HPDE6-E6E7 (cell line): ENCODE results near the gene IL17RD.
A peak's percentile ranks its signal among the peaks of the same experiment; 100 is the strongest.

Experiments used
- DNase-seq: peaks from one replicate; pipeline ENCODE4 v3.0.0; 2011; ENCODE audit warnings: missing footprints; ENCODE audit errors: extremely low spot score

Gene IL17RD

DNA sequence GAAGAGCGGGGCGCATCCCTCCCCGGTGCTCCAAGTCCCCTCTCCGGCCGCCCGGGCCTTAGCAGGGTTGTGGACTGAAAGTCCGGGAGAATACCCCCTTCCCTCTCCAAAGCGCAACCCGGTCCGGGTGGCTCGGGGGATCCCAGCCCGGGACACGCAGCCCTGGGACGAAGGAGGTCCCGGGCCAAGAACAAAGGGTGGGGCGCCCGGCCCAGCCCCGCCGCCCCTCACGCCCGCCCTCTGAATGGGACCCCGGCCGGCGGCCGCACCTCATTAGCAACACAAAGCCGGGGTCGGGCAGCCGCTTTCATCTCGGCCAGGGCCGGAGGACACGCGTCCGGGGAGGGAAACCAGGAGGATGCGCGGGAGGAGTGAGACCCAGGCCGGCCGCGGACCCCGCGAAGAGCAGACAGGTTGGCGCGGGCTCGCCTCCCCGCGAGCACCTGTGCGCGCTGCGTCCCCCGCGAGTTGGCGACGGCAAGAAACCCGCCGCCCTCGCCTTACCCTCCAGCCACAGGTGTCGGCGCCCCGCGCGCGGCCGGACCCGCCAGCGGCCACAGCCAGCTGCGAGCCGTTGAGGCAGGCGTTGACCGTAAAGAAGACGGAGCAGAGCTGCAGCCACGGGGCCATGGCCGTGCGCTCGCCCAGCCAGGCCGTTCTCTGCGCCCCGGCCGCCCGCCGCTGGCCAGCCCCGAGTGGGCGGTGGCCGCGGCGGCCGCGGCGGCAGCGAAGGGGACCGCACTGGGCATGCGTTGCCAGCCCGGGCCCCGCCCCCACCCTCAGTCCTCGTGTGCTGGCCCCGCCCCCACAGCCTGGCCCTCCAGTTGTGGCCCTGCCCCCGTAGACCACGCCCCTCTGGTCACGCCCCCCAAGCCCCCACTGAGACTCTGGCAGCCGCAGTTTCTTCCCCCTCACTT, at the start of gene IL17RD:
IL17RD (minus strand) TSS at position 697 of the 917 bp plus-strand sequence; CDS start at position 630, 67 bp downstream.
- peak; percentile 29 for DNase-seq

DNA sequence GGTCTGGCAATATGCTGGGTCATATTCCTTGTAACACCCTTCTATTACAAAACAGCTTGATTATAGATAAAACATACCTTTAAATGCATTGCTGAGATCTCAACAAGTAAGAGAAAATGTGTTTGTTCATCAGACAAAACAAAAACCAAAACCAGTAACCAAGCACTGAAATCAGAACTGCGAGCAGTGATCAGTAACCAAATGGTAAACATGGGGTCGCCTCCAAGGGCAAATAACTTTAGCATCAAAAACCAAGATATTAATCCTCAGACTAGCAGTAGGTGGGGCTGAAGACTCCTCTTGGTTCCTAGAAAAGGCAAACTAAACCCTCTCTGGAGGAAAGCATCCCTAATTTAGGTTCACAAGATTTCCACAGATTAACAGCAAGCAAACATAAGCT, 41.3 kb upstream of the IL17RD start:
- DNase-seq: no peak

DNA sequence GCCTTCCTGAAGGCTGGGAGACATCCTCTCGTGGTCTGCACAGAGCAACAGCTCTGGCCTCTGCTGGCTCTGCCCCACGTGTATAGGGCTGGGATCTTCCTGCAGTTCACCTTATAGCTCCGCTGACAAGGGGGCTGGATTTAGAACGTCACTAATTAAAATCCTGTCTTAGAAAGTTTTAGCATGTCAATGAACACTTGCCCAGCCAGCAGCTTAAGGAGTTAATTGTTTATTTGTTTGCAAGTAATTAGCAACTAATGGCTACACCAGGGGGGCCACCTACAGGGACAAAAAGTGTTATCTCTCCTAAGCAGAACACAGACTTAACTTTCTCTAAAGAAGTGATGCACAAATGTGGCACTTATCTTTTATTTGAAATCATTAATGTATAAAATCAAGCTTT, 34.7 kb upstream of the IL17RD start, which contains the start of gene HESX1:
HESX1 (minus strand) TSS at position 84 of the 403 bp plus-strand sequence; CDS start at position 24, 60 bp downstream.
- DNase-seq: no peak

DNA sequence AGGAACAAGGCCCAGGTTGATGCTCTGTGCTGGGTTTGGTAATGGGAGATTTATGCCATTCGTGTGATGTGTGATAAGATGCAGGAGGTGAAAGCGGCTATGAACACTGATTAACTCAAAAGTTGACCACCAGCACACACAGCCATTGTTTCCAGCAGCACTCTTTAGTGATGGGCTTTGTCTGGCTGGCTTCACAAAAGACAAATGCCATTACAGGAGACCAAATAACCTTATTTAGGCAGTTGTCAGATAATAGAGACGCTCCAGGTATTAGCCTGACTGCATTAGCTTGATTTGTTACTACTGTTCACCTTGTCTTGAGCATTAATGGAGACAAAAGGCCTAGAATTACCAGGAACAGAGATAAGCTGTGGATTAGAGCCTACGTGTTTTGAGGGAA, 29.5 kb upstream of the IL17RD start:
- no peak for DNase-seq

DNA sequence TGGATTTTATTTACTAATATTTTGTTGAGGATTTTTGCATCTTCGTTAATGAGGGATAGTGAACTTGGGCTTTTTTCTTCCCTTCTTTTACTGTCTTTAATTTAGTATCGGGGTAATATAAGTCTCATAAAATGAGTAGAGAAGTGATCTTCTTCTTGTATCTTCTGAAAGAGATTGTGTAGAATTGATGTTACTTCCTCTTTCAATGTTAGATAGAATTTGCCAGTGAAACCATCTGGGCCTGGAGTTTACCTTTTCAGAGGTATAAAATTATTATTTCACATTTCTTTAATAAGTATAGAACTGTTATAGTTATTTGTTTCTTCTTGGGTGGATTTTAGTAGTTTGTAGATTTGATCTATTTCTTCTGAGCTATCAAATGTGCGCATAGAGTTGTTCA, 26.9 kb upstream of the IL17RD start:
- no peak for DNase-seq

DNA sequence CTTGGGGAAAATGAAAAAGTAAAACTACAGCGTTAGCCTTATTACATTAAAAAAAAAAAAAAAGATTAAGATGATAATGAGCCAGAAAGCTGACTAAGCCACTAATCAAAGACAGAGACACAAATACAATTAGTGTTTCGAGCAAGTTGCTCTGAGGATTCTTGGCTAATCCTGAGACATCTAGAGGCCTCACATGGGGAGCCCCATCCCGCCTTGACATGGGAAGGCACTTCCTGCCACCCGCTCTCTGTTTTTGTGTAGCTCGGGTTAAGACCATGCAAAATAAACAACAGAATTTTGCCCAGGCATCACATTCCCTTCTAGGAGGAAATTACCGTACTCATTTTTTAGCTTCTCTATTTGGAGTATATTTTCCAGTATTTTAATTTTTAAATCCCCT, 19.4 kb upstream of the IL17RD start:
- no peak for DNase-seq

DNA sequence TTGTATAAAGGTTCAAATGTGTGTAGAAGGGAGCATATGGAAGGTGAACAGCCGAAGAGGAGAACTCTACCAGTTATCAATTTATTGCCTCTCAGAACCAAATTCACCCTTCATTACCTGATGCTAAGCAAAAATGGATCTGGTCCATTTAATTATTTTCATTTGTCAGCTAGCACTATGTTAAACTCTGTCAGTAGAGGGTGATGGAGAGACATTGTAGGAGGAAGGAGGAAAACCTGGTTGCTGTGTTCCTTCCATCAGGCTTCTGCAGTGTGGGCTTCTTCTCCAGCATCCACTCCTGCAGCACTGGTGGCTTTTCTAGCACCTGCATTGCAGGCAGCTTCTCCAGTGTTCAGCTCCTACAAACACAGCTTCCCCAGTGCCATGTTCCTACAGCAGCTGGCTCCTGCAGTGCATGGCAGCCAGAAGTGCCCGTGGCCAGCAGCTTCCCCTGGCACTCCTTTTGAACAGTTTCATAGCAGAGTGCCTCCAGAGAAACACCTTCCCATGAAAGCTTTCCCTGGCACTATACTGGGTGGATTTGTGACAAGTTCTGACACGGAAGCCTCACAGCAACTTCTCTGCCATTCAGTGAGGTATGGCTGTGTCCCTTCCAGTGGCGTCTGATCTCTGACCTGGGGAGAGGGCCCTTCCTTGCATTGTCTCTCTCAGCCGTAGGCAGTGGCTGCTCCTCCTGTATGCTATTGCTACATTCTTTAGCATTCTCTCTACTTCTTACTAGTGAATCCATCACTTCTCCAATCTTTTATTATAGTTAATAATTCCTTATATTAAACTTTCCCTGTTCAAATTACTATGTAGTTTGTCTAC, 14.6 kb upstream of the IL17RD start:
- no peak for DNase-seq

DNA sequence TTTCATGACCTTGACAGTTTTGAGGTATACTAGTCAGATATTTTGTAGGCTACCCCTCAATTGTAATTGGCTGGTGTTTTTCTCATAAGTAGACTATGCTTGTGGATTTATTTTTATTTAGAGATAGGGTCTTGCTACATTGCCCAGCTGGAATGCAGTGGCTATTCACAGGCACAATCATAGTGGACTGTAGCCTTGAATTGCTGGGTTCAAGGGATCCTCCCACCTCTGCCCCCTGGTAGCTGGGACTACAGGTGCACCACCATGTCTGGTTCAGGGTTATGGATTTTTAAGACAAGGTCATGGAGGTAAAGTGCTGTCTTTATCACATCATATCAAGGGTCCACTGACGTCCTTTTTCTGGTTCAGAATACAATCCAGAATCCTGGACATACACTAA, 10.9 kb upstream of the IL17RD start:
- DNase-seq: no peak

DNA sequence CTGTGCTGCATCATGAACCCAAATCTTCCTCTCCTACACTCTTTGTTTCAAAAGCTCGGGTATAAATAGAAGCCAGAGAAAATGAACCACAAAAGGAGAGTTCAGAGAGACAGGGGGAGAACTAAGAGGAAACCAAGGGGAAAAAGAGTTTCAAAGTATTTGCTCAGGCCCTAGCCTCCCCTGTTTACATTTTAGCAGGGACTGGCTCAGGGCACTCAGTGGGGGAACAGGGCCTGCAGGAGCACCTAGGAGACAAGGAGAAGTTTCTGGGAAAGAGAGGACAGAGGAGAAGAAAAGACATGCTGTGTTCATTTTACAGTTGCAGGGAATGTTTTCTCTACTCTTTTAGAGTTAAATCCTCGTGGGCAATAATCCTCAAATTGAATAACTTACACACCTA, 8.5 kb upstream of the IL17RD start:
- DNase-seq: no peak

DNA sequence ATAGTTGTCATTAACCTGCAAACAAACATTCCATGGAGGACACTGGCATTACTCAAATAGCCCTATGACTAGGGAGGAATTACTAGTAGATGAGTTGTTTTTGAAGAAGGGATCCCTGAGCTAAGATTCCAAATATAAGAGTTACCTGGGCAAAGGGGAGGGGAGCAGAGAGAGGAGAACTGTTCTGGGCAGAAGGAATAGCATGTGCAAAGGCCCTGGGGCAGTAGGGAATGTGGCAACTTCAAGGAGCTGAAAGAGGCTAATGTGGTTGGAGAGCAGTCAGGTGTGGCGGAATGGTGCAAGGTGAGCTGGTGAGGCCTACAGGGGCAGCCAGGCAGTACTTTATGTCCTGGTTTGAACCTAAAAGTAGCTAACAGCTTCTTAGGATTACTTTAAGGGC, 5.8 kb upstream of the IL17RD start:
- no peak for DNase-seq

DNA sequence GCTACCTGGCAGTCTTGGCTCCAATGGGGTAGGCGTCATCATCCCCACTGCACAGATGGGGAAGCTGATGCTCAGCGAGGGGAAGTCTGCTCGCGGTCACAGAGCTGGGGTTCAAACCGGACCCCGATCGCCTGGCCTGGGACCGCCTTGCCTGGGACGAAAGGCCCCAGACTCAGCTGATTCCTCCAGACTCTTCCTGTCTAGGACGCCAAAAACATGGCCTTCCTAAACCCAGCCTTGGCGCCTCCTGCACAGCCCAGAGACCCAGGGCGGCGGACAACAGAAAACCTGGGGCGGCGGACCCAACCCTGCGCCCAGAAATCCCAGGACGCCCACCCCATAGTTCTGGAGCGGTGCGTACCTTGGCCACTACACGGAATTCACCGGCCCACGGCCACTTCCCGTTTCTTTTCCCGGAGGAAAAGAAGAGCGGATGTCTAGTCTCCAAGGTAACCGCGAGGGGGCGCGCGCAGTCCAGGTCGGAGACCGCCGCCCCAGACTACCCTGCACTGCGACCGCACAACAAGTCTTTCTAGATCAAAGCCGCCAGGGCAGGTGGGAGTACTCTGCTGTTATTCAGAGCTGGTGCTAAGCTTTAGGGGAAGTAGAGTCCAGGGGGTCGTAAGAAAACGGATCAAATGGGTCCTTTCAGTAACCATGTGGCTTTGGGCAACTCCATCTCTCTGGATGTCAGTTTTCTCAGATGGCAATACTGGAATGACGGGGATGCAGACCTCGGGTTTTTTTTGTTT, 4.9 kb upstream of the IL17RD start:
- peak; percentile 27 for DNase-seq

DNA sequence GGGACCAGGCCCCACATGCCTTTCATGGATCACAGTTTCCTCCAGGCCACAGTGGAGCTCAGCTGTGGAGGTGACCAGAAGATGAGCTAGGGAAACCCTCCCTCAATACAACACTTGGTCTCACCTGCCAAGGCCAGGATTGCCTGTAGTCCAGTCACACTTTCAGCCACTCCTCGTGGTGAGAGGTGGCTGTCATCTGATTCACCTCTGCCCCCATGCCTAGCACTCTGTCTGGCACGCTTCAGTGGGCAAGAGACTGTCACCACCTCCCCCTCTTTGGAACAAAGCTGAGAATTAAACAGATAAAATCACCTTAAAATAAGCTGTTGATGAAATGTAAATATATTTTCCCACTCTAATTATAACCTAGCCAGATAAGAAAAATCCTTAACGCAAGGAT, 4.0 kb upstream of the IL17RD start:
- no peak for DNase-seq

DNA sequence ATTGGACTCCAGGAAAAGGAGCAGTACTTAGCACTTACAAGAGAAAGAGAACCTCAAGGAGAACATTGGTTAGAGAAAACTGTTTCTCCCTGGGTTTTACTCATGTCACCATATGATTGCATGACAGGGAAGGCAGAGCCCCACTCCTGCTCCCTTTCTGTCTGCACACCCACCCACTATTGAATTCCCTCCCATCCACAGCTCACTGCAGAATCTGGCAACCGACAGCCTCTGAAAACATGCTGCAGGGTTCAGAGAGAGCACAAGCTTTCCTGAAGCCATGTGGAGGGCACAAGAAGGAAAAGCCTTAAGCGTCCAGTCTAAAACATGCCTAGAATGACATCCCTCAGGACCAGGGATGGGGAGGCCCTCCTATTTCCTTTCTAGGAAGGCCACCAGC, 3.0 kb upstream of the IL17RD start:
- no peak for DNase-seq

DNA sequence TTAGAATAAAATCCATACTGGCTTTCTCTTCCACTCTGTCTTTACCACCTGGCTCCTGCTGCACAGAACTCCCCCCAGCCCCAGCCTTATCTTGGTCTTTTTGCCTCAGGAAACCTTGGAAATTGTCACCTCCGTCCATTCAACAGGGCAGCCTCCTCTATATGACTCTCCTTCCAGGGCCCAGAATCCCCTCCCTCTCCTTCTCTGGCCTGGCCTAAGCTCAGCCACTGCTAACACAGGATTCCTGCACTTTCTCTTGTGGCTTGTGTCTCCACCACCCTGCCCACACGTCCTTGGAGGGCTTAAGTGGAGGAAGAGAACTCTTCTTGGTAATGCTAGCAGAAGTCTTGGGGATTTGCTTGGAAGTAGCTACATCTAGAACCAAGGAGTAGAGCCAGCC, 1.5 kb upstream of the IL17RD start:
- no peak for DNase-seq

DNA sequence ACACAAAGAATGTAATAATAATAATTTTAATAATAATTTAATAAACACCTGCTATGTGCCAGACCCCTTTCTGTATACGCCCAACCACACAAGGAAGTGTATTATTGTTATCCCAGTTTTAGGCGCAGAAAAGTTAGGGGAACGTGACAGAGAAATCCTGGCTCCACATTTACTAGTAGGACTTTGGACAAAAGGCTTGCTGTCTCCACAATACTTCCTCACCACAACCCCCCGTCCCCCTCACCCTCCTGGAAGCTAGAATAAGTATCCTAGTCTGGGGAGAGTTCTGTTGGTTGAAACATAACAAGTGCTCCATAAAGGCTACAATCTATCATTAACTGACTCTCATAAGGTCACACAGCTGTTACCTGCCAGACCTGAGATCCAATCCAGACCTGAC, 488 bp upstream of the IL17RD start:
- no peak for DNase-seq

DNA sequence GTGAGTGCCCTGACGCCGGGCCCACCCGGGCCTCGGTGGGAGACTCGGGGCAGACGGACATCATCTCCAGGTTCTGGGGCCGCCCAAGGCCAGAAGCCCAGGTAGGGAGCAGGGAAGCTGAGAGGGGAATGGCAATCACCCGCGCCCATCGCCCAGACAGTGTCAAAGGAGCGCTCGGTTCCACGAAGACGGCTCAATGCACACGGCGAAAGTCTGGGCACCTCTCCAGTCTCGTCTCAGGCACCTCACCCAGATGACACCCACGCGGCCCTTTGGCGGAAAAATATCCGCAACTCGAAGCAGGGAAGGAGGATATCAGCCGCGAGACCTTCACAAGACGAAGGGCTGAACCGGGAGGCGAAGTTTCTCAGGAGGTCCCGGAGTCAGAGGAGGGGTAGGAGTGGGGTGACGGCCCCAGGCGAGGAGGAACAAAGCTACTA, 916 bp downstream of the IL17RD start:
- no peak for DNase-seq

DNA sequence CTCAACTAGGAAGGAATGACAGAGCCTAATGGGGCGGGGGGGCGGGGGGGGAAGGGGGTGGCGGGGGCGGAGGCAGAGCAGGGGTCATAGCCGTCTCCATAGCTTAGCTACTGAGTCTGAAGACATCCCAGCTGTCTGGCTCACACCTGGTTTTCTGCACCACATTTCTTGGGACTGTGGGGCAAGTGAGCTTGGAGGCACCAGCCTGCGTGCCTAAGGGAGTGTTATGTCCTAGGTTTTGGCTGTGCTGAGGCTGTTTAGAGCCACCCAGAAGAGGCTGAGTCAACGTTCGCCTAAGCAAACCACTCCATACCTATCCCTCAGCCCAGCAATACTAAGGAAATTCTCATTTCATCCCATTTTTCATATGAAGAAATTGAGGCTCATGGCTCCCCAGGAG, 1.4 kb downstream of the IL17RD start:
- DNase-seq: no peak

DNA sequence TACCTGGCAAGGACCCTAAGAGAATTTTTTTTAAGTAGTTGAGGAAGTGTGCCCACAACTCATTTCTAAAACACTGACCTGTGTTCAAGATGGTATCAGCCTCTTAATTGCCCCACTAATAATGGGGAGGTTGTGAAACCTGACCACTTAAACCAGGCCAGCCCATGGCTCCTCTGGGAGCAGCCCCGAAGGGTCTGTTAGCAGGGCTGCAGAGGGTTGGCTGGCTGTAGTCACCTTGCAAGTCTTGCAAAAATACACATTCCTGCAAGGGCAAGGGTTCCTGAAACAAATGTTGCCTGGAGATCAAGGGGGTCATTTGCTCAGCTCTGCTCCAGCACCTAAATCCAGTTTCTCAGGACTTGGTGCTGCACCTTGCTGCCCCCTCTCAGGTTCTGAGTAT, 3.2 kb downstream of the IL17RD start:
- no peak for DNase-seq

DNA sequence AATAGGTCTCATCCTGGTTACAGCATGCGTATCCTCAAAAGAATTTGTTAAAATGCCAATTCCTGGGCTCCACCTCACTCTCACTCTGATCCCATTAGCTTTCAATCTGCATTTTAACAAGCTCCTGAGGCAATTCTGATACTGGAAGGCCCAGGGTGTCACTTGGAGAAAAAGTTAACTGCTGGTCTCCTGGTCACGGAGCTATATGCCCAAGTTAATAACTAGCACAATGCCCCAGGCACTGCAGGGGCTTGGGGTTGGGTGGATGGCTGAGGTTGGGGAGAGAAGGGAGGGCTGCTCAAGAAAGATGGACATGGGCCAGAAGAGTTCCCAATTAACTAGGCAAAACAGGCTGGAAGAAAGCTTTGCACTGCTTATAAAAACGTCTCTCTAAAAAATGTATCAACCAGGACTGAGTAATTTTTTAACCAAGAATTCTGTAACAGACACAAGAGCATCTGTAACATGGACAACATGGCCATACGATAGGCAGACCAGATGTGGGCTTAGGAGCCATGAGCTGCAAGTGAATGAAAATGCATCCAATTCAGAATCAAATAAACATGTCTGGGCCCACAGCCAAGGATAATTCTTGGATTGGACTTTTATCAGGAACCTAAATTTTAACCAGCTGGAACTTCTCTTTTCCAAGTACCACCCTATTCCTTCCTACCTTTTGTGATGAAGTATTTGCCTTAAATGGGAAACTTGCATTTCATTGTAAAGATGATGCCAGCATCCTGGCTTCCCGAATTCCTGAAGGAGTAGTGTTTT, 4.2 kb downstream of the IL17RD start:
- DNase-seq: no peak

DNA sequence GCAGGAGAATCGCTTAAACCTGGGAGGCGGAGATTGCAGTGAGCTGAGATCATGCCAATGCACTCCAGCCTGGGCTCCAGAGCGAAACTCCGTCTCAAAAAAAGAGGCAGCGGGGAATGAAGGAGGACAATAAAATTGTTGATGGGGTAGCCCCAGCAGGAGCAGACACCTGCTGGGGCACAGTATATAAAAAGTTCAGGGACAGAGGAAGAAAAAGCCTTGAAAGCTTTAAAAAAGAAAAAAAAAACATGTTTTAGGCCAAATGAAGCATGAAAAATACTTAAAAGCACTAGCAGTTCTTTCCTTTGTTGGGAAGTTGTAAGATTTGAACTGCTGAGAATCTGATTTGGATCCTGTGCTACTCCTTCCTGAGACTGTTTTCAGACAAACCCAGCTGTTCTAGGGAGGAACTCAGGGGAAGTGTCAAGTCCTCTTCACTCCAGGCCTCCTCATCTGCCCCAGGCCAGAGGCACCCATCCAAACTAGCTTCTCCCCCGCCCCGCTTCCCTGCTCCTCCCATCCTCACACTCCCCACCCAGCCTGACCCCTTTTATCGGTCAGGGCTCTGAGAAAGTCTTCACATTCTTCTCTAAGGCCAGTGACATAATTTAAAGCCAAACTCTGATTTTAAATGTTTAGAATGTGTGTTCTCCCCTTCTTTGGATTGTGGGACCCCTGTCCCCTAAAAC, 4.9 kb downstream of the IL17RD start:
- DNase-seq: no peak
